SH-SY5Y (cell line): ENCODE measurements around the gene TRAPPC5.

ENCODE experiments used
- GATA2 ChIP-seq: IDR thresholded peaks from 2 replicates; pipeline ENCODE4 v1.6.1; 2011; ENCODE audit warnings: mild to moderate bottlenecking, low read depth, low read length
- GATA3 ChIP-seq: IDR thresholded peaks from 2 replicates; pipeline ENCODE4 v1.6.1; 2011; ENCODE audit warnings: low read depth, mild to moderate bottlenecking, low read length, moderate library complexity

- no peak for TF ChIP-seq GATA2
- TF ChIP-seq GATA3 = no peak
Measured at GRCh38 chr19:7682175-7682855, 1.7 kb downstream of the TRAPPC5 start.
